Activated T-cell treated with anti-CD3 and anti-CD28 coated beads for 4 hours (primary cell): ENCODE results near the gene OXA1L.
"Not testable (repeated sequence)": the region's sequence is repeated elsewhere in the genome, so short reads cannot be mapped to it uniquely, and the experiment has no call there.

Source experiments
- DNase-seq: peaks from one replicate; pipeline ENCODE4 v3.0.0-alpha.2; 2020

Gene OXA1L

GRCh38 chr14:22802860-22803686 lies 36.6 kb downstream of the OXA1L start:
- DNase-seq: no peak

- no peak for DNase-seq
Observed at GRCh38 chr14:22803687-22803974, 37.1 kb downstream of the OXA1L start.

- not testable (repeated sequence) for DNase-seq
Observed at GRCh38 chr14:22805235-22805634, 38.7 kb downstream of the OXA1L start.

- no peak for DNase-seq
Observed at GRCh38 chr14:22807432-22808087, 41.1 kb downstream of the OXA1L start.

GRCh38 chr14:22808388-22809209 lies 42.1 kb downstream of the OXA1L start:
- no peak for DNase-seq

GRCh38 chr14:22811722-22812121 lies 45.2 kb downstream of the OXA1L start:
- DNase-seq: no peak

GRCh38 chr14:22812744-22813143 lies 46.3 kb downstream of the OXA1L start:
- no peak for DNase-seq

GRCh38 chr14:22813145-22813544 lies 46.7 kb downstream of the OXA1L start:
- DNase-seq: no peak

- no peak for DNase-seq
Observed at GRCh38 chr14:22814373-22814772, 47.9 kb downstream of the OXA1L start.

GRCh38 chr14:22814941-22815713 lies 48.6 kb downstream of the OXA1L start, which contains the start of gene SLC7A7:
Gene SLC7A7, minus strand, starts transcription at chr14:22815435. Its CDS starts 2,037 bp downstream, at chr14:22813398.
- DNase-seq: no peak

GRCh38 chr14:22819151-22819988 lies 52.9 kb downstream of the OXA1L start:
- no peak for DNase-seq

GRCh38 chr14:22820731-22821130 lies 54.2 kb downstream of the OXA1L start:
- DNase-seq: no peak

- no peak for DNase-seq
Observed at GRCh38 chr14:22821193-22822015, 54.9 kb downstream of the OXA1L start.

- DNase-seq: no peak
Observed at GRCh38 chr14:22822016-22822570, 55.6 kb downstream of the OXA1L start.
